Subcutaneous abdominal adipose tissue (tissue), 5 donors: Measurements from ENCODE around the gene HPD.
A peak's percentile ranks its signal among the peaks of the same experiment; 100 is the strongest.

Source experiments
- H3K27ac ChIP-seq: one replicate; pipeline ENCODE4 v1.7.0; 2013; ENCODE audit warnings: low read depth, mild to moderate bottlenecking, inconsistent platforms, low read length, moderate library complexity
- H3K27me3 ChIP-seq, 5 donors: one replicate each; pipeline ENCODE4 v1.7.0; 2013; ENCODE audit warnings: low read length in 5 of 5, inconsistent platforms in 1 of 5; ENCODE audit not compliant: control insufficient read depth in 5 of 5, insufficient read depth in 4 of 5
- H3K36me3 ChIP-seq, 5 donors: one replicate each; pipeline ENCODE4 v1.7.0; 2013; ENCODE audit warnings: low read length in 5 of 5; ENCODE audit not compliant: control insufficient read depth in 5 of 5, insufficient read depth in 5 of 5
- H3K4me1 ChIP-seq, 5 donors: one replicate each; pipeline ENCODE4 v1.7.0; 2013; ENCODE audit warnings: low read length in 5 of 5, mild to moderate bottlenecking in 3 of 5, moderate library complexity in 1 of 5; ENCODE audit not compliant: control insufficient read depth in 5 of 5, insufficient read depth in 5 of 5
- H3K4me3 ChIP-seq, 5 donors: one replicate each; pipeline ENCODE4 v1.7.0; 2013; ENCODE audit warnings: low read length in 5 of 5, low read depth in 1 of 5
- H3K9ac ChIP-seq, 5 donors: one replicate each; pipeline ENCODE4 v1.7.0; 2013; ENCODE audit warnings: low read length in 5 of 5, mild to moderate bottlenecking in 4 of 5, moderate library complexity in 3 of 5
- H3K9me3 ChIP-seq, 5 donors: one replicate each; pipeline ENCODE4 v1.7.0; 2013; ENCODE audit warnings: low read length in 5 of 5; ENCODE audit not compliant: control insufficient read depth in 5 of 5
- donor health status: healthy.
- donor health status: healthy.
- donor health status: healthy.
- donor health status: healthy.
- donor health status: healthy.

HPD gene

DNA sequence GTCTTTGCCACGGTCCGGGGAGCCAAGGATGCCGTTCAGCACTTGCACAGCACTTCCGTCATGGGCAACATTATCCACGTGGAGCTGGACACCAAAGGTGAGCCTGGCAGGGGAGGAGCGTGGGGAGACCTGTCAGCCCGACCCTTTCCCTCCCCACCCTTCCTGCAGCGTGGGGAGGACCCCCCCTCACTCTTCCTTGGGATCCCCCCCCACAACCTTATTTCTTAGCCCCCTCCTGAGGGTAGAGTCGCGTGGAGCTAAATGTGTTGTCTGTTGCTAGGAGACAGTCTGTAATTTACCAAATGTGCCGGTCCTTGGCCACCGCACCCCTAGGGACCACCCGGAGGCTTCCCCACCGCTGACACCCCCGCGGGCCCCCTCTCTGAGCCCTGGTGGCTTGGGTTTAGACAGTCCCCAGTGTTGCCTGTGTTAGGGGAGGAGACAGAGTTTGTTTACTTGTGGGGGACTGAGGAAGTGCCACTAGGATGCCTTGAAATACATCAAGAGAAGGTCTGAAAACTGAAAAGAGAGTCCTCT, 52.6 kb downstream of the HPD start:
- Histone ChIP-seq H3K27me3 (no peaks in the 10 kb centered on the region), H3K4me3 (peak overlapping the region; percentile 69 to 80 (median 71)), H3K4me1 (peaks cover 9 to 62% (median 56%) of the 10 kb centered on the region in 5 donors), H3K27ac (peak overlapping the region; percentile 76), H3K9me3 (no peaks in the 10 kb centered on the region), H3K36me3 (peaks cover 0 to 41% (median 31%) of the 10 kb centered on the region in 5 donors), H3K9ac (peak overlapping the region in 4 of 5 donors; percentile 62 to 84 (median 72))

DNA sequence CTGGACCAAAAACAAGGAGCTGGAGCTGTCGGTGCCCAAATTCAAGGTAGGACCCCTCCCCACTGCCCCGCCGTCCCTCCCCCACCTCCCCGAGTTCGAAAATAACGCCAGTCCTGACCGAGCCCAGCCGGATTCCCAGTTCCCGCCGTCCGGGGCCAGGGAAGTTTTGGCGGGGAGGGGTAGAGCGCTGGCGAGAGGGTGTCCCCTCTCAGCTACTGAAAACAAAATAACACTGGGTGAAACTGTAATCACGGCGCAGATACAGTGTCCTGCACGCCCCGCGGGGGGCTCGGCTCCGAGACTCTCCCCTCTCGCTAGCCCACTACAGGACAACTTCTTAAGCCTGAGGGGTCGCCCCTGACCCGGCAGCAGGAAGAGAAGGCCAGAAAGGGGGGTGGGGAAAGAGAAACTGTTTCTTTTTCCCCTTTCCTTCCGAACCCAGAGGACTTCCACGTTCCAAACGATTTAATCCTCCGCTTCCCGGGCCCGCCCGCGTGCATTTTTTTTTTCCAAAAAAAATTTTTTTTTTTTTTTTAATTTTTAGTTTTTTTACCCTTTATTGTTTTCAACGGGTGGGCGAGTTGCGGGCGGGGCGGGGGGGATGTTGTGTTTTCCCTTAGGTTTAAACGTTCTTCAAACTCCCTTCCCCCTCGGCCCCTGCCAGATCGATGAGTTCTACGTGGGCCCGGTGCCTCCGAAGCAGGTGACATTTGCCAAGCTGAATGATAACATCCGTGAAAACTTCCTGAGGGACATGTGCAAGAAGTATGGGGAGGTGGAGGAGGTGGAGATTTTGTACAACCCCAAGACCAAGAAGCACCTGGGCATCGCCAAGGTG, 53.3 kb downstream of the HPD start:
- H3K9ac ChIP-seq: peak overlapping the region in 4 of 5 donors; percentile 62 to 84 (median 74)
- H3K4me1 ChIP-seq: peaks cover 6 to 57% (median 52%) of the 10 kb centered on the region in 5 donors
- peak overlapping the region; percentile 69 to 79 (median 76) for H3K4me3 ChIP-seq
- no peaks in the 10 kb centered on the region for H3K9me3 ChIP-seq
- H3K27me3 ChIP-seq: no peaks in the 10 kb centered on the region
- peaks cover 0 to 34% (median 26%) of the 10 kb centered on the region in 5 donors for H3K36me3 ChIP-seq
- H3K27ac ChIP-seq: peak overlapping the region; percentile 76

DNA sequence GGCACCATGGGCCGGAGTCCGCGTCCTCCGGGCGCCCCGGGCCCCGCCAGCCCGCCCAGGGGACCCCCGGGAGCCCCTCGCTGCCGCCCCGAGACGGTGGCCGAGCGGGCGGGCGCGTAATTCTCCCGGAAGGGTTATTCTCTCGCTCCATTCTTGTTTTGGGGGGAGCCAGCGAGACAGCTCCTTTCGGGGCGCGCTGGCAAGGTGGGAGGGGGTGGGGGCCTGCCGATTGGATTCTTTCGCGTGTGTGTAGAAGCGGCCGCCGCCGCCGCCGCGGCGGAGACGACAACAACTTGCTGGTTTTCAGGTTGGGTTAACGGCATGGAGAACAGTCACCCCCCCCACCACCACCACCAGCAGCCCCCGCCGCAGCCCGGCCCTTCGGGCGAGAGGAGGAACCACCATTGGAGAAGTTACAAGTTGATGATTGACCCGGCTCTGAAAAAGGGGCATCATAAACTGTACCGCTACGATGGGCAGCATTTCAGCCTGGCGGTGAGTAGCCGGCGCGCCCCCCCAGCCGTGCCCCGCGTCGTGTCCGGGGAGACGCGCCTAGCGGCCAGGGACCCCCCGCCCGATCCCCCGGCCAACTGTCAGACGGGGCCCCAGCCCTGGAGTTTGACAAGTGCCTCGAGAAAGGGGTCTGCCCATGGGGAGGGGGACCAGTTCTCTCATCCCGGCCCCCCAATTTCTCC, 54.1 kb downstream of the HPD start:
- Histone ChIP-seq H3K27me3 (no peaks in the 10 kb centered on the region), H3K4me3 (peak overlapping the region; percentile 53 to 76 (median 71)), H3K4me1 (peaks cover 6 to 58% (median 52%) of the 10 kb centered on the region in 5 donors), H3K9me3 (no peaks in the 10 kb centered on the region), H3K27ac (peak overlapping the region; percentile 76), H3K9ac (peak overlapping the region in 4 of 5 donors; percentile 58 to 77 (median 68)), H3K36me3 (peaks cover 0 to 26% (median 17%) of the 10 kb centered on the region in 5 donors)

DNA sequence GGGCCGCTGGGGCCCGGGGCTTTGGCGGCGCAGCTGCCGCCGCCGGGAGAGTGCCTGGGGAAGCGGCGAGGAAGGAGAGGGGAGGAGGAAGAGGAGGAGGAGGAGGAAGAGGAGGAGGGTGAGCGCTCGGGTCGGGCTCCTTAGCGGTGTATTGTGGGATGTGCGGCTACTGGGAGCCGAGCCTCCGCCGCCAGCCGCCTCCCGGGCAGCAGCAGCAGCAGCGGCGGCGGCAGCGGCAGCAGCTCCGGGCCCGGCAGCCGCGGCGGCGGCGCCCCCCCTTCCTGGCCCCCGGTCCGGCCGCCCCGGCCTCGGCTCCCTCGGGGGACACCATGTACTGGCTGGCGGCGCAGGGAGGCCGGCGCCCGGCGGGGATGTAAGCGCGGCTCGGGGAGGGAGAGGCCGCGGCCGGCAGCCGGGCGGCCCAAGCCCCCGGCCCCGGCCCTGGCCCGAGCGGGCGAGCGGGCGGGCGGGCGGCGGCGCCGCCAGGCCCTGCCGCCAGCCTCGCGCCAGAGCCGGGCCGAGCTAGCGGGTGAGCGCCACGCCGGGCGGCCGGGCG, 54.7 kb downstream of the HPD start, which contains the start of gene SETD1B:
Gene SETD1B (plus strand): TSS at position 149 of the 556 bp plus-strand sequence. CDS start 729 bp downstream, outside the sequence.
- Histone ChIP-seq H3K4me3 (peak within 1 kb of the TSS; percentile 71 to 85 (median 76)), H3K27me3 (no peaks in the 10 kb centered on the region), H3K4me1 (peaks cover 9 to 64% (median 57%) of the 10 kb centered on the region in 5 donors), H3K9ac (peak within 1 kb of the TSS in 4 of 5 donors; percentile 76 to 99 (median 96)), H3K9me3 (no peaks in the 10 kb centered on the region), H3K36me3 (peaks cover 0 to 19% (median 11%) of the 10 kb centered on the region in 5 donors), H3K27ac (peak within 1 kb of the TSS; percentile 100)

DNA sequence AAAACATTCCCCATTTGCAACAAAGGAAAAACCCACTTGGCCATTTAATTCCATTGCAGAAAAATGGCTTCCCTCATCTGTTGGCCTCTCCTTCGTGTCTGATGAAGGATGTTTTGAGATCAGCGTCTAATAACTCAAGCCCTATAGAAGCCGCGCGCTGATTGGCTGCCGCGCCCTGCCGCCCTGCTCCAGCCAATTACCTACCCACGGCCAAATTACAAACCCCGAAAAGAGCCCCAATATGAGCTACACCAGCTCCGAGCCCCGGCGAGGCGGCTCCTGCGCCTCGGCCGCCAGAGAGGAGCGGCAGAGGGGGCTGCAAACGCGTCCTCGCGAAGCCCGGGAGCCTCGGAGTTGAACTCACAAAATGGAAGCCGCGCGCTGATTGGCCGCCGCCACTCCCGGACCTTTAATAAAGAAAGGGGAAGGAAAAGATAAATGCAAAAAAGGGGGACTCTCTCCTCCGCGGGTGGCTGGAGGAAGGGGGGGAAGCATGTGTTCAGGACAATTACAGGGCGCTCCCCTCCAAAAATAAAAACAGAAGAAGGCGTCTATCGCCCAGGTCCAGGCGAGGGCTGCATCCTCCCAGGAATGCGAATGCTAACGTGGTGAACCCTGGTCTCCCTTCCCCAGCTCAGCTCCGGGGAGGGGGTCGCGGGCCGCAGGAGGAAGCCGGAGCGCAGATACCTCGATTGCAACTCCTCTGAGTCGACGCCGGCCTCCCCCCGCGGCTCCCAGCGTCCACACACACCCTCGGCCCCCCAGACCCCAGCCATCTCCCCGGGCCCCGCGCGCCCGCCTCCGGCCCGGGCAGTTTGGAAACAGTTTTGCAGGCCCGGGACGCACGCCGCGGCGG, 55.6 kb downstream of the HPD start:
- peaks cover 17 to 72% (median 63%) of the 10 kb centered on the region in 5 donors for H3K4me1 ChIP-seq
- peaks cover 0 to 11% (median 6%) of the 10 kb centered on the region in 5 donors for H3K36me3 ChIP-seq
- H3K27me3 ChIP-seq: no peaks in the 10 kb centered on the region
- peak overlapping the region in 4 of 5 donors; percentile 95 to 99 (median 98) for H3K9ac ChIP-seq
- H3K9me3 ChIP-seq: no peaks in the 10 kb centered on the region
- H3K27ac ChIP-seq: peak overlapping the region; percentile 100
- H3K4me3 ChIP-seq: peak overlapping the region; percentile 67 to 85 (median 84)

DNA sequence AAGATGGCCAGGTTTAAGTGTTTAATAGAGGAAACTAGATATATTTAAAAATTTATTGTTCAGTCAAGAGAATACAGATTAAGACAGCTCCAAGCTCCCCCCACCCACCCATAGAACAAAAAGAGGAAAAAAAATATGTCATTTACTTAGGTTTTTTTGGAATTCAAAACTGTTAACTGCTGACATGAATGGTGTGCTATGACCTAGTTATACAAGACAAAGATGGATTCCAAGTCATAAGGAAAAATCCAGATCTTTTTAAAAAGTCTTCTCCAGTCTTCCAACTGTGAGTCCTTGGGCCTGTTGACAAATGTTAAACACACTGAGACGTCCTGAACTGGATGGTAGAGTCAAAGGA, 56.2 kb downstream of the HPD start:
- peak overlapping the region; percentile 67 to 85 (median 84) for H3K4me3 ChIP-seq
- H3K4me1 ChIP-seq: peaks cover 19 to 73% (median 64%) of the 10 kb centered on the region in 5 donors
- no peaks in the 10 kb centered on the region for H3K27me3 ChIP-seq
- H3K36me3 ChIP-seq: peaks cover 0 to 6% (median 3%) of the 10 kb centered on the region in 5 donors
- H3K9ac ChIP-seq: peak overlapping the region; percentile 94 to 99 (median 98)
- no peaks in the 10 kb centered on the region for H3K9me3 ChIP-seq
- peak overlapping the region; percentile 100 for H3K27ac ChIP-seq

DNA sequence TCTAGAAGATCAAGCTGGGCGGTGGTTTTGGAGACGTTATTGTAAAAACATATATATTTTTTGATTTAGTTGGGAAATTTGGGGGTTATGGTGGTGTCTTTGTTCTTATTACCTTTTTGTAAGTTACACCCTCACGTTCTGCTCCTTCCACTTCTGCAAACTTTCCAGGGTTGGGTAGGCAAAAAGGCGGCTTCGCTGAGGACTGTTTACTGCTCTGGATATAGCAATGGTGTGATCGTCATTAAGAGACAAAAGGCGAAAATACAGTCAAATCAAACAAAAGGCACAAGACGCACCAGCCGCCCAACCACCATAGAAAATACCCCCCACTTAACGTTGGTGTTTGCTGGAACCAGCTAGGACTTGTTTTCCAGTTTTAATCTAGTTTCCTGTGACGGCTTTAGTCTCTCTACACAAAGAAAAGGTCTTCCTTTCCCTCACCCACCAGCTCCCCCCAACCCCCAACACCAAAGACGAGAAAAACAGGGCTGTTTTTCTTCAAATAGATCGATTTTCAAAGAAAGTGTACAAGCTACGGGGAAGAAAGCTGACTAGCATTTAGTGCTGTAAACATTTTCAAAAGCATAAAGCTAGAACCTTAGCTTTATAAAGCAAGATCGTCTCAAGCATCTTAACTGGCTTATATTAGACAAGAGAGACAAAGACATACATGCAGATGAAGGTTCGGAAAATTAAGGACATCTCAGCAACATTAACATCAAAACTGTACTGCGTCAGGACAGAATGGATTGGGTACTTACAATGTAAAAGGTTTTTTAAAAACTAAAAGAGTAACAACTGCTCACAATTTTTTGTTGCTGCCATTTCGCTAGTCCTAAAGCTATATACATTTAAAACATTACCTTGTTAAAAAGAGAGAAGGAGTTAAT, 56.8 kb downstream of the HPD start:
- no peaks in the 10 kb centered on the region for H3K27me3 ChIP-seq
- H3K4me1 ChIP-seq: peaks cover 19 to 73% (median 64%) of the 10 kb centered on the region in 5 donors
- H3K36me3 ChIP-seq: peaks cover 0 to 6% (median 2%) of the 10 kb centered on the region in 5 donors
- H3K27ac ChIP-seq: peak overlapping the region; percentile 100
- no peaks in the 10 kb centered on the region for H3K9me3 ChIP-seq
- peak overlapping the region; percentile 94 to 99 (median 98) for H3K9ac ChIP-seq
- H3K4me3 ChIP-seq: peak overlapping the region; percentile 67 to 85 (median 84)

DNA sequence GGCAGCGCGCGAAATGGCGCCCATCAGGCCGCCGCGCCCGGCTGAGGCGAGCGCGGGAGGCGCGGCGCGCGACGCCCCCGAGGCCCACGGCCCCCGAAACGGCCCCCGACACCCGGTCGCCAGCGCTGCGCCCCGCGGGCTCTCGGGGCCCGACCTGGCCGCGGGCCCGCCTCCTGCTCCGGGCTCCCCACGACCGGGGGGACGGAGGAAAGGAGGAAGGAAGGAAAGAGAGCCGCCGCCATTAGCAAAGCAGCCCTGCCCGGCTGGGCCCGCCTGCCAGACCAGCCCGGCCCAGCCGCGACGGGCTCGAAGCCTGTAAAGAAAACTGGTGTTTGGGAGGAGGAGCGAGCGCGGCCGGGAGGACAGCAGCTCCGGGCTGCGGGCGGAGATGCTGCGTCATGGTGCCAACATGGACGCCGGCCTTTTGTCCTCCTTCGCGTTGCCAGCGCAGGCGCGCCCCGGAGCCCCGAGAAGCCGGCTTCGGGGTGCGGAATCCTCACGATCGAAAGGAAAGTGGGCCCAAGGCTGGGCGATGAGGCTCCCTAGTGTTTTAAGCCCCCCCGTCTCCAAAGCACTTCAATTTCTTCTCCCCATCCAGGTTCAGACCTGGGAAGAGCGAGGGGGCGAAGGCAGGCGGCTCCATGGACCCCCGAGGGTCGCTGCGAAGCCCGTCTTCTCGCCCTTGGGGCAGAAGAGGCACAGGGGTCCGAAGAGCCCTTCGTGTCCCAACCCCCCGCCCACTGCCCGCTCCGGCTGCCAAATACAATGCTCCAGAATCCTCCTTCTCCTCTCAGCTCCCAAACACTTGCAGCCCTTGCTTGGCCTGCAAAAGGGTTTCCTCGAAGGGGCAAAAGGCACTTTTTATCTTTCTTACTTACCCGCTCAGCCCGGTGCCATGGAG, 57.7 kb downstream of the HPD start:
- Histone ChIP-seq H3K9ac (peak overlapping the region; percentile 94 to 99 (median 98)), H3K9me3 (no peaks in the 10 kb centered on the region), H3K36me3 (peaks cover 0 to 12% (median 7%) of the 10 kb centered on the region in 5 donors), H3K27me3 (no peaks in the 10 kb centered on the region), H3K4me1 (peaks cover 15 to 73% (median 64%) of the 10 kb centered on the region in 5 donors), H3K4me3 (peak overlapping the region; percentile 67 to 85 (median 84)), H3K27ac (peak overlapping the region; percentile 100)
